HepG2 (cell line): ENCODE measurements around the gene ITCH. TPM values are rescaled to one million over a fixed set of nuclear protein-coding genes. Genes with fewer than 3 reads are reported as not detected.

ENCODE experiments used
- HNF1A ChIP-seq, 2 experiments: sonication (generic) in 1 of 2; formaldehyde crosslinking in 1 of 2; IDR thresholded peaks; 2 replicates each; pipeline versions ENCODE4 v1.4.0 to v1.6.1; 2016 to 2020; ENCODE audit warnings: borderline replicate concordance in 1 of 2, low read depth in 1 of 2, mild to moderate bottlenecking in 1 of 2, missing genetic modification reagents in 1 of 2
- KDM2A ChIP-seq: sonication (generic); formaldehyde crosslinking; IDR thresholded peaks from 2 replicates; pipeline ENCODE4 v1.4.0; 2020; ENCODE audit warnings: low read depth, missing genetic modification reagents, borderline replicate concordance
- RBM22 ChIP-seq: fragments of 200-400 bp; formaldehyde crosslinking; optimal IDR thresholded peaks from 2 replicates; pipeline ENCODE3; 2017; ENCODE audit warnings: mild to moderate bottlenecking, low read length, moderate library complexity
- SKIL ChIP-seq: sonication (generic); formaldehyde crosslinking; IDR thresholded peaks from 2 replicates; pipeline ENCODE4 v1.8.0; 2022; ENCODE audit warnings: missing genetic modification reagents, mild to moderate bottlenecking, moderate library complexity, borderline replicate concordance
- STAG1 ChIP-seq: sonication (generic); formaldehyde crosslinking; IDR thresholded peaks from 2 replicates; pipeline ENCODE4 v1.4.0; 2020; ENCODE audit warnings: missing genetic modification reagents
- ZC3H13 ChIP-seq: sonication (generic); formaldehyde crosslinking; IDR thresholded peaks from 2 replicates; pipeline ENCODE4 v1.8.1; 2023; ENCODE audit warnings: mild to moderate bottlenecking, missing genetic modification reagents, moderate library complexity
- ZKSCAN1 ChIP-seq: fragments of 150-350 bp; IDR thresholded peaks from 2 replicates; pipeline ENCODE4 v1.6.1; 2014; ENCODE audit warnings: low read length
- ZNF205 ChIP-seq: IDR thresholded peaks from 2 replicates; pipeline ENCODE4 v1.6.1; 2018; ENCODE audit warnings: missing biosample characterization, missing genetic modification reagents
- ZNF263 ChIP-seq: sonication (generic); formaldehyde crosslinking; IDR thresholded peaks from 2 replicates; pipeline ENCODE4 v1.4.0; 2020; ENCODE audit warnings: missing genetic modification reagents
- ZNF337 ChIP-seq: sonication (generic); formaldehyde crosslinking; IDR thresholded peaks from 2 replicates; pipeline ENCODE4 v1.5.1; 2020; ENCODE audit warnings: missing genetic modification reagents, low read depth, mild to moderate bottlenecking, borderline replicate concordance
- ZNF614 ChIP-seq: IDR thresholded peaks from 2 replicates; pipeline ENCODE4 v1.6.1; 2018; ENCODE audit warnings: missing biosample characterization, missing genetic modification reagents, inconsistent platforms, borderline replicate concordance
- ZZZ3 ChIP-seq: sonication (generic); formaldehyde crosslinking; IDR thresholded peaks from 2 replicates; pipeline ENCODE4 v1.4.0; 2020; ENCODE audit warnings: missing genetic modification reagents, mild to moderate bottlenecking, borderline replicate concordance
- polyA plus RNA-seq, 8 experiments: library from polyadenylated mRNA; depleted of rRNA in 3 of 8; stranded (reverse) in 7 of 8; unstranded in 1 of 8; fragments of >200 nt; fragmentation: Illumina TruSeq in 4 of 8; extraction: Trizol in 4 of 8; gene quantifications; 2 replicates each; pipeline versions ENCODE4 v1.2.1 to v1.2.3, GENCODE V29; 2011 to 2016; ENCODE audit warnings: low read depth in 4 of 8, missing spikeins in 1 of 8, mixed read lengths in 1 of 8; ENCODE audit not compliant: insufficient read depth in 1 of 8
- total RNA-seq, 5 experiments: library from RNA; depleted of rRNA; stranded (reverse); fragments of >200 nt; fragmentation: Illumina TruSeq; extraction: Trizol; gene quantifications; 2 replicates each; pipeline ENCODE4 v1.2.3, GENCODE V29; 2016; ENCODE audit warnings: low read depth in 1 of 5
- TF ChIP-seq, protein P1 (sequence below): sonication (generic); formaldehyde crosslinking; IDR thresholded peaks from 2 replicates; pipeline ENCODE4 v1.9.0; 2021; ENCODE audit warnings: missing genetic modification reagents, borderline replicate concordance
- TF ChIP-seq, protein P2 (sequence below): sonication (generic); formaldehyde crosslinking; IDR thresholded peaks from 2 replicates; pipeline ENCODE4 v1.4.0; 2020; ENCODE audit warnings: low read depth, mild to moderate bottlenecking, missing genetic modification reagents
- TF ChIP-seq, protein P3 (sequence below): sonication (generic); formaldehyde crosslinking; IDR thresholded peaks from 2 replicates; pipeline ENCODE4 v1.8.1; 2023; ENCODE audit warnings: mild to moderate bottlenecking, moderate library complexity, missing genetic modification reagents

ITCH gene
- total and polyA plus RNA-seq, 2 of the 13 experiments (the other 11 are each of a cell fraction or from before 2014, with no cell fraction given) = 20.5 to 112 TPM

DNA sequence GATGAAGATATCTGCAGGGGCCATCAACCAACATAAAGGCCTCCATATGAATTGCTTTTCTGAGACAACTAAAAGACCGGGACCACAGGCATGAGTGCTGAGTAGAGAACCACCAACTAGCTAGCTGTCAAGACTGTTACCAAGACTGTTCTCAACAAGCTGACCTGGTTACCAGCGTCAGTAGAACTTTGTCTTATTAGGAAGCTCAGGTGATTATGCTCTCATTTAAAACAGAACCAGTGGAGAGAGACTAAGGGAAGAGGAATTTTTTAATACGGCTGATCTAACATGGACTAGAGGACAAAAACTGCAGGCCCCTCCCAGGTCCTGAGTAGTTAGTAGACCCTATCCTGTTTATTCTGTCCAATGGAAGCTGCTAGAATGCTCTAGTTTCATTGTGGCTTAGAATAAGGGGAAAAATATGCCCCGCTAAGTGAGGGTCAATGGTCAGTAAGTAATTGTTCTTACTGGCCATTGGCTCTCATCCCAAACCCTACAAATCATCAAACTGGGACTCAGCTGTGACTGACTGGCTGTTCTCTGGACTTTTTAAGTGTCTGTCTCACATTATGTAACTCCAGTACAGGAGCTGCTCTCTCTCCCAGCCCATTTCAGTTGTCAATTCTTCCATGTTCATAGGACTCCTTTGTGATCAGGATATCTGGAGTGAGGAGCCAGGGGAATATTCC is 149.3 kb downstream of the ITCH start (continued):
- TF ChIP-seq, protein P1, sequence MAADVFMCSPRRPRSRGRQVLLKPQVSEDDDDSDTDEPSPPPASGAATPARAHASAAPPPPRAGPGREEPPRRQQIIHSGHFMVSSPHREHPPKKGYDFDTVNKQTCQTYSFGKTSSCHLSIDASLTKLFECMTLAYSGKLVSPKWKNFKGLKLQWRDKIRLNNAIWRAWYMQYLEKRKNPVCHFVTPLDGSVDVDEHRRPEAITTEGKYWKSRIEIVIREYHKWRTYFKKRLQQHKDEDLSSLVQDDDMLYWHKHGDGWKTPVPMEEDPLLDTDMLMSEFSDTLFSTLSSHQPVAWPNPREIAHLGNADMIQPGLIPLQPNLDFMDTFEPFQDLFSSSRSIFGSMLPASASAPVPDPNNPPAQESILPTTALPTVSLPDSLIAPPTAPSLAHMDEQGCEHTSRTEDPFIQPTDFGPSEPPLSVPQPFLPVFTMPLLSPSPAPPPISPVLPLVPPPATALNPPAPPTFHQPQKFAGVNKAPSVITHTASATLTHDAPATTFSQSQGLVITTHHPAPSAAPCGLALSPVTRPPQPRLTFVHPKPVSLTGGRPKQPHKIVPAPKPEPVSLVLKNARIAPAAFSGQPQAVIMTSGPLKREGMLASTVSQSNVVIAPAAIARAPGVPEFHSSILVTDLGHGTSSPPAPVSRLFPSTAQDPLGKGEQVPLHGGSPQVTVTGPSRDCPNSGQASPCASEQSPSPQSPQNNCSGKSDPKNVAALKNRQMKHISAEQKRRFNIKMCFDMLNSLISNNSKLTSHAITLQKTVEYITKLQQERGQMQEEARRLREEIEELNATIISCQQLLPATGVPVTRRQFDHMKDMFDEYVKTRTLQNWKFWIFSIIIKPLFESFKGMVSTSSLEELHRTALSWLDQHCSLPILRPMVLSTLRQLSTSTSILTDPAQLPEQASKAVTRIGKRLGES = no peak
- TF ChIP-seq RBM22 = peak; percentile 83
- peak; percentile 50; the same call in 1 of the 2 replicates for TF ChIP-seq ZC3H13 (CRISPR knock-in tag)
- peak; percentile 37; the same call in 1 of the 2 replicates for TF ChIP-seq ZNF614 (CRISPR knock-in tag)
- no peak for TF ChIP-seq ZKSCAN1
- peak; percentile 16 for TF ChIP-seq STAG1 (CRISPR knock-in tag)
- 0 out of 2 replicates have a peak, but pooled peaks have one; percentile 16 for TF ChIP-seq ZNF263
- TF ChIP-seq, protein P2, sequence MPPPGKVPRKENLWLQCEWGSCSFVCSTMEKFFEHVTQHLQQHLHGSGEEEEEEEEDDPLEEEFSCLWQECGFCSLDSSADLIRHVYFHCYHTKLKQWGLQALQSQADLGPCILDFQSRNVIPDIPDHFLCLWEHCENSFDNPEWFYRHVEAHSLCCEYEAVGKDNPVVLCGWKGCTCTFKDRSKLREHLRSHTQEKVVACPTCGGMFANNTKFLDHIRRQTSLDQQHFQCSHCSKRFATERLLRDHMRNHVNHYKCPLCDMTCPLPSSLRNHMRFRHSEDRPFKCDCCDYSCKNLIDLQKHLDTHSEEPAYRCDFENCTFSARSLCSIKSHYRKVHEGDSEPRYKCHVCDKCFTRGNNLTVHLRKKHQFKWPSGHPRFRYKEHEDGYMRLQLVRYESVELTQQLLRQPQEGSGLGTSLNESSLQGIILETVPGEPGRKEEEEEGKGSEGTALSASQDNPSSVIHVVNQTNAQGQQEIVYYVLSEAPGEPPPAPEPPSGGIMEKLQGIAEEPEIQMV (CRISPR knock-in tag) = 0 out of 2 replicates have a peak, but pooled peaks have one; percentile 55
- no peak for TF ChIP-seq SKIL
- TF ChIP-seq ZNF337 = 0 out of 2 replicates have a peak, but pooled peaks have one; percentile 60
- 0 out of 2 replicates have a peak, but pooled peaks have one; percentile 13 for TF ChIP-seq KDM2A (CRISPR knock-in tag)
- no peak for TF ChIP-seq ZZZ3 (CRISPR knock-in tag)
- TF ChIP-seq ZNF205 = peak; percentile 74; the same call in 1 of the 2 replicates
- TF ChIP-seq, protein P3, sequence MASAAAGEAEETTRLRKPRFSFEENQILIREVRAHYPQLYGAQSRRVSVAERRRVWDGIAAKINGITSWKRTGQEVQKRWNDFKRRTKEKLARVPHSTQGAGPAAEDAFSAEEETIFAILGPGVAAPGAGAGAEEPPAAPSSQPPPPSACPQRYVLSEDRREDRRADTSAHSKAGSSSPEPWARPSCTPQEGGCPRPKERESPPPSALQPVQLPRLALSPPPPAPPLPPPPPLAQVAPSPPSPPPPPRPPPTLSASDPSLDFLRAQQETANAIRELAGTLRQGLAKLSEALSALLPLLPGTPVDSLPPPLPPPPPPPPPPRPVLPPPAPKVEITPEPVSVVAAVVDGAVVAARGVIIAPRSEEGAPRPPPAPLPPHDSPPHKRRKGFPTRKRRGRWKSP (CRISPR knock-in tag) = peak; percentile 34; the same call in 1 of the 2 replicates
- no peak for TF ChIP-seq HNF1A (IDR thresholded peaks at IDR 0.05; ENCODE audit: low read depth)
- peak; percentile 35; the same call in 1 of the 2 replicates for TF ChIP-seq HNF1A (CRISPR knock-in tag; IDR thresholded peaks at IDR 0.05; ENCODE audit: borderline replicate concordance)
